Esophagus muscularis mucosa (tissue), 3 donors: Measurements from ENCODE around the gene FAAP100.

ENCODE experiments used
- POLR2AphosphoS5 ChIP-seq, 2 donors: sonication (generic); formaldehyde crosslinking; IDR thresholded peaks; one replicate each; pipeline ENCODE4 v1.6.1; 2017; ENCODE audit warnings: antibody characterized with exemption in 2 of 2
- TF ChIP-seq, protein P1 (sequence below), 3 experiments: fragments of 200-600 bp in 2 of 3; fragments of 450-650 bp in 1 of 3; sonication (generic) in 2 of 3; IDR thresholded peaks; one replicate each; pipeline ENCODE4 v1.5.1; 2017 to 2019; ENCODE audit warnings: antibody characterized with exemption in 3 of 3, mild to moderate bottlenecking in 2 of 3, moderate library complexity in 1 of 3

DNA sequence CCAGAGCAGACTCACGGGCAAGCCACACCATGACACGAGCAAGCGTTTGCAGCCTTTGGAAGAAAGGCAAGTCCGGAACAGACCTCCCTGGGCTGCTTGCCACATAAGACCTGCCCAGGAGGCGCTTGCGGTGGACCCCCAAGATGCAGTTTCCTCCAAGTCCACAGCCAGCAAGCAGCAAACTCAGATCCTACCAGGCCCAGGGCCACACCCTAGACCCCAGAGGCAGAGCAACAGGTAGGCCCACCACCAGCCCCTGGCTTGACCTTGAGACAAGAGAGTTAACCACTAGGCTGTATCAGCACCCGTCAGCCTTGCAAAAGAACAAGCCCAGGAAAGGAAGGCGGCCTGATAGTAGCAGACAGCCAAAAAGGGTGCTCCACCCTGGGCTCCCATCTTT lies 2.3 kb downstream of the FAAP100 start:
- TF ChIP-seq, protein P1, sequence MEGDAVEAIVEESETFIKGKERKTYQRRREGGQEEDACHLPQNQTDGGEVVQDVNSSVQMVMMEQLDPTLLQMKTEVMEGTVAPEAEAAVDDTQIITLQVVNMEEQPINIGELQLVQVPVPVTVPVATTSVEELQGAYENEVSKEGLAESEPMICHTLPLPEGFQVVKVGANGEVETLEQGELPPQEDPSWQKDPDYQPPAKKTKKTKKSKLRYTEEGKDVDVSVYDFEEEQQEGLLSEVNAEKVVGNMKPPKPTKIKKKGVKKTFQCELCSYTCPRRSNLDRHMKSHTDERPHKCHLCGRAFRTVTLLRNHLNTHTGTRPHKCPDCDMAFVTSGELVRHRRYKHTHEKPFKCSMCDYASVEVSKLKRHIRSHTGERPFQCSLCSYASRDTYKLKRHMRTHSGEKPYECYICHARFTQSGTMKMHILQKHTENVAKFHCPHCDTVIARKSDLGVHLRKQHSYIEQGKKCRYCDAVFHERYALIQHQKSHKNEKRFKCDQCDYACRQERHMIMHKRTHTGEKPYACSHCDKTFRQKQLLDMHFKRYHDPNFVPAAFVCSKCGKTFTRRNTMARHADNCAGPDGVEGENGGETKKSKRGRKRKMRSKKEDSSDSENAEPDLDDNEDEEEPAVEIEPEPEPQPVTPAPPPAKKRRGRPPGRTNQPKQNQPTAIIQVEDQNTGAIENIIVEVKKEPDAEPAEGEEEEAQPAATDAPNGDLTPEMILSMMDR (IDR thresholded peaks at IDR 0.05): no peak
- TF ChIP-seq POLR2AphosphoS5 (IDR thresholded peaks at IDR 0.05): no peak
